Effector CD4-positive, alpha-beta T cell (primary cell): ENCODE data around the gene RAB37.

Experiments
- DNase-seq: peaks from one replicate; pipeline ENCODE4 v3.0.0-alpha.2; 2020

Gene RAB37

DNA sequence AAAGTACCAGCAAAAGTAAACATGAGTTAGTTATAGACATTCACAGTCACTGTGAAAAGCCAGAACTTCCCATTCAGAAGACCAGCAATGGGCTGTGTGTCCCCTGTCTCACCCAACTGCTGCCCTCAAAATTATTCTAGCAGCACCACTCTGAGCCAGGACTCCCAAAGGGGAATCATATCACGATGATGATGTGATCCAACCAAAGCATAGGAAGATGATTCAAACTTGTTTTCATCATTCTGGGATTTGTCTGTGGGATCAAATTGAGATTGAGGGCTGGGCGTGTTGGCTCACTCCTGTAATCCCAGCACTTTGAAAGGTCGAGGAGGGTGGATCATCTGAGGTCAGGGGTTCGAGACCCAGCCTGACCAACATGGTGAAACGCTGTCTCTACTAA, 45.5 kb downstream of the RAB37 start:
- no peak for DNase-seq

DNA sequence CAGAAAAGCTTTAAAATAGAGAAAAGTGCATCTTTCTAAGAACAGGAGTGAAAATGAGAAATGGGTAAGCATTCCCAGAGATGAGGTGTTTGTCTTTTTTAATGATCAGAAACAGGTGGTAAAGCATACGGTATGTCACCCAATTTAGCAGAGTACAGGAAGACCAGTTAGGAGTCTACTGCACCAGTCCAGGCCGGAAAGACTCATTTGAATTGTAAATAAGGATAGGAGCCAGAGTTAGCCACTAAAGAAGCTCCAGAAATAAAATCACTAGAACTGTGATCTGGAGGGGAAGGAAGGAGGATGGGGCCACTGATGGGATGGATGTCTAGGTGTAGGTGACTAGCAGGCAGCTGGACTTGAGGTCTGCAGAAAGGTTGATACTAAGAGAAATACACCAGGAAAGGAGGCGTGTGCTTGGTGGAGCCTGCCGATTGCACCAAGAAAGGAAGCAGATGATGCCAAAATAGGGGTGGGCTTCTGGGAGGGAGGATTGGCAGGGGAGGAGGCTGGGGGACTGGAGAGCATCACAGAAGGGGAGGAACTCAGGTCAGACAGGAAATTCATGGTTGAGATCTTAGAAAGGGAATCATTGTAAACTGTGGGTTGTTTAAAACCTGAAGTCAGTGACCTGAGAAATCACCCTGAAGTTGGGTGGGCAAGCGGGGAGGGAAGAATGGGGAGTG, 47.2 kb downstream of the RAB37 start:
- no peak for DNase-seq

DNA sequence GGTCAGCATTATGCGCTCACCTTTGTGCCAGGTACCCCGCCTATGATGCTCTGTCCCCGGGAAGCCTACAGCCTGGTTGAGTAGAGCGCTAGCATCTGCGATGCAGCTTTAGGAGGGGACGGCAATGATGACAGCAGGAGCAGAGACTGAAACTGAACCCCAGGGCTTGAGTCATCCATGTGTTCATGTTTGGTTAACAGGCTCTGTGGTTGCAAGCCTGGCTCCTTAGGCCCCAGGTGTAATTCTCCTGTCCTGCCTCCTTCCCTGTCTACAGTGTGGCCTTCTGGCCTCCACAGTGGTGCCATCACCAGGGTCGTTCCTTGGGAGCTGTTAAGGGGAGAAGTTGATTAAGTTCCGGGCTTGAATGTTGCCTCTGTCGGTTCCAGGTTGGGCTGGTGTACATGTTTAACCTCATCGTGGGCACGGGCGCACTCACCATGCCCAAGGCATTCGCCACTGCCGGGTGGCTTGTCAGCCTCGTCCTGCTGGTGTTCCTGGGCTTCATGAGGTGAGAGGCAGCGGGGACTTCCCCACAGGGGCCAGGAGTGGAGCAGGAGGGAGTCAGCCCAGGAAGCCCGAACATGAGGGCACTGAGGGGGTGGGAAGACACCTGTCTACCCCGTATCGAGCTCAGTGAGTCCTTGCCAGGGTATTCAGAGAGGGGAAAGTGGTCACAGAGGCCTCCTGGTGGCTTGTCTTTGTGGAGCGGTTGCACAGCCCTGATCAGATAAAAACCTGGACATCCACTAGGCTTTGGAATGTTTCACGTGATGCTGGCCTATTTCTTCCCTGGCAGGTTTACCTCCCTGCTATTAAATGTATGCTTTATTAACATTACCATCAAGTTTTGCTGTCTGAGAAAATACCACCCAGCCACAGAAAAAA, 48.3 kb downstream of the RAB37 start:
- no peak for DNase-seq

DNA sequence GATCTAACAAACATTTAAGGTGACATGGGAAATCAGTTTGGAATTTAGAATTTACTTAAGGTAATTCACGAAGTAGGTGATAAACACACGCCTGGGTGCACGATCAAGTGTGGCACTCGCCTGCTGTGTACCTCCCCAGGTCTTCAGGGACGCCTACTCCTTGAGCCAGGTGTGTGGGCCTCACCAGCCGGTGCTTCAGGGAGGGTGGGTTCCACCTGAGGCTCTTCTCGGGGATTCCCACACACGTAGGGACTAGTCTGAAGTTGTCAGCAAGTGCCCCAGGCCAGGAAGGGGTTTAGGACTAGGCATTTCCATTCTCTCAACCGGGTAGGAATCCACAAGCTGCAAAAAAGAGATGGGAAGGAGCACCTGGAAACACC, 48.9 kb downstream of the RAB37 start:
- DNase-seq, result no peak

DNA sequence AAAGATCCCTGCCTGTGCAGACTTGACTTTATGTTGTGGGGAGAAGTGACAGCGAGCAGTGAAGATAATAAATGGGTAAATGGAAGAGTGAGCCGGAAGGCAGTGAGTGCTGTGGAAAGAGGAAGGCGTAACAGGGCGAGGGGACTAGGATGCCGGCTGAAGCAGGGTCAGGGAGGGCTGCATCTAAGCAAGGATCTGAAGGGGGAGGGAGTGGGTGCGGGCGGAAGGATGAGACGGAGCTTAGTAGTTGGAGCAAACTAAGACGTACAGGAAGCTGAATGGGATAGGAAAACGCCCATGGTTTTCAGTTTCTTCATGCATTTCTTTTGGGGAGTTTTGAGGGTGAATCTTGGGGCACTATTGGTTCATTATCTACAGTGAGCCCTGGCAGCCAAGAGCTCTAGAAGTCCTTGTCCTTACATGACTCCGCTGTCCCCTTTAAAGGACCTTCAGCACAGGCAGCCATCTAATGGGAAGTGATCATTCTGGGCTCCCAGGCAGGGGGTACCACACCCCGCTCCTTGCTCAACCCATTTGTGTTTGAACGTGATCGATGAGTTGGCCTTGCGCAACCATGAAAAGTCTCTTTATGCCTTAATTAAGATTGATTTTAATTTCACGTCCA, 49.5 kb downstream of the RAB37 start:
- DNase-seq, result no peak

DNA sequence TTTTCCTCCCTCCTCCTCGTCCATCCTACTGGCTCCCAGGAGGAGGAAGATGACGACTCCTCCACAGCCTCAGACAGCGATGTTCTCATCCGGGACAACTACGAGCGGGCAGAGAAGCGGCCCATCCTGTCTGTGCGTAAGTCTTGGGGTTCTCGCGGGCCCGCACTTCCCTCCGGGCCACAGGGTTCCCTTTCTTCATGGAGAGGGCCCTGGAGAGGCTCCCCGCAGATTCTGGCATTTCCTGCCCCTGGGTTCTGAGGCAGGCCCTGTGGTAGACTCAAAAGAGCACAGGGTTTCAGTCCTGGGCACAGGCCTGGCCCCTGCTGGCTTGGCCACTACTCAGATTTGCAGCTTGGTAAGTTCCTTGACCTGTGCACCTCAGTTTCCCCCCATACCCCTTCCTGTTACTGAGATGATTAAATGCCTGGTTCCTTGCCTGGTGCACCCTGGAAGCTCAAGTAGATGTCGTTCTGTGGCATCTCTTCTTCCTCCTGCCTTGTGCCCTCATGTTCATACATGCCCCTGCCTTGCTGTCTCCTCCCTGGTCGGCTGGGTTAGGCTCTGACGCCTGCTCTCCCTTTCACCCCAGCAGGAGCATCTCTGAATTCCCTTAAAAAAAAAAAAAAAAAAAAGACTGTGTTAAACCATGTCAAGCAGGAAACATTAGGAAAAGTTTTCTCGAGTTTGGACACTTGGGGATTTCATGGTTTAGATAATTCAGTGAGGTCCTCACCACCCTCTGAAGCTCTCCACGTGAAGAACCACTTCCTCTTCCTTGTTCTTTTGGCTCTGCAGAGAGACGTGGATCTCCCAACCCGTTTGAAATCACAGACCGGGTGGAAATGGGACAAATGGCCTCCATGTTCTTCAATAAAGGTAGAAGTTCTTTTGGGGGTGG, 53.4 kb downstream of the RAB37 start:
- no peak for DNase-seq

DNA sequence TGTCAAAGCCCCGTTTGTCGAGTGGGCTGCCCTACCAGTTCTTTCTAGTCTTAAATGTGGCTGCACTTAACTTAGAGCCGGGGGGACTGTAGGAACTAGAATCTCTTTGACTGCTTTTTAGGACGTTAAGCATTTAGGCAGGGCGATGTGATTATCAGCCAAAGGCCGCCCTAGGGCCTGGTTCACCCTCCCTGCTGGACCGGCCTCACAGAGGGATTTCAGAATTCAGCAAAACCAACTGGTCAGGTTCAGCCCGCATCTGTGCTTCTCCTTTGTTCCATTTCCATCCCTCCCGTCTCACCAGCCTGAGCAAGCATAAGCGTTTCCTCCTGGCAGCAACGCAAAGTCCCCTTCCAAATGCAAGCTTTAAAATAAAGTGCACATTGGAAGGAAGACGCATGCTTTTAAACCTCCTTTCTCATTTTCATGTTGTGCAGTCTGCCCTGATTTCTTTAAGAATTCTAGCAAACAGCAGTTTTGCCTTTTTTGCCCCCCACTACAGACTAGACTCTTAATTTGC, 55.6 kb downstream of the RAB37 start:
- DNase-seq, result no peak

DNA sequence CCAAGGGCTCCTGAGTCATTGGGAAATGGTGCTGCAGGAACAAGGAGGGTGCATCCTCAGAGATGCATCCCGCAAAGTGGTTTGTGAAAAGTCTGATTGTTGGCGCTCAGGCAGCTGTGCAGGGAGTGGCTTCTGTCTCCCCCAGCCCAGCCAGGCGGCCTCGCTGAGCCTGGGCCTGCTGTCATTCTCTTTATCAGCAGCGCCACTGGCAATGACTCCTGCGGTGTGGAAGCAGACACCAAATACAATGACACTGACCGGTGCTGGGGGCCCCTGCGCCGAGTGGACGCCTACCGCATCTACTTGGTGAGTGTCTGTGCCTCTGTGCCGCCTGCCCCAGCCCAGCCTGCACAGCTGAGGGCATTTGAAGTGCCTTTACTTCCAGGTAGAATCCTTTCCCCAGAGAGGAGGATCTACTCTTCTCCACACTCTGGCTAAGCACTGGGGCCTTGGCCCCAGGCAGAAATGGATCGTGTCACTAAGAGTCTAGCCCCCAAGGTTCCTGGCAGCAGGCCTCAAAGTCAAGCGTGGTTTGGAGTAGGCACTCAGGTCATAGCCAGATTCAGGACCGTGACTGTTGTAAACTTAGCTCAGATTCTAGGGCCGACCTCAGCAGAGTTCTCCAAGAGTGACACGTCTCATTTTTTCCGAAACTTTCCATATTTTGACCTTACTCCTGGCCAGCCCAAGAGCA, 58.4 kb downstream of the RAB37 start:
- no peak for DNase-seq

DNA sequence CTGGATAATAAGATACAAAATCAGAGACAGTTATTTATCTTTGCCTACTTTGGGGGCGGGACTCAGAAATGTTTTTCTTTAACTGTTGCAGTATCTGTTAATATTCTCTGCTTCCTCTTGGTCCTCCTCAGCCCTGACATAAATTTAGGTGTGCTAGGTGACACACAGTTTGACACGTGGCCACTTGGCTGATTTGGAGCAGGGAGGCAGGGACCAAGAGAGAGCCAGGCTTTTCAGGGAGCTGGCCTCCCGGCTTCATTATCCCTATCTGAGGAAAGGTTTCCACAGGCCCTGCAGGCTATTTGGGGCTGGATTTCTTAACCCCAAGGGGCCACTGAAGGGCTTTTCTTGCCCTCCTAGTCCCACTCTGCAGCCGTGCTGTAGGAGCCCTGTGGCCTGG, 59.2 kb downstream of the RAB37 start:
- no peak for DNase-seq

DNA sequence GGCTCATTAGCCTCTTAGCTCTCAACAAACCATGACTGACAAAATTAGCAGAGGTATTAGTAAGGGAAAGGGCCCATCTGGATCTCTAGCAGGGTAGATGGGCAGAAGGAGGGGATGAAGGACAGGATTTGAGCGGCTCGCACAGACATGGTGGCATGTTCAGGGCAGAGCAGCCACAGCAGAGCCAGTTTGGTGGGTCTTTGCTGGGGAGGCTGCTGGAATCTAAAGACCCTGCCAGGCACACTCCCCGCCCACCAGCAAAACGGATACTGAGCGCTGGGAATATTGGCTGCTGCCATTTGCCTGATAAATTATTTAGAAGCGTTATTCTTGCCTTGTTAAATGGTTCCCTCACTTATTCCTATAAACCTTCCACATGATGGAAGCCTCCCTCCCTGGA, 59.8 kb downstream of the RAB37 start:
- DNase-seq, result no peak
